DND-41 (cell line): Measurements from ENCODE around the gene CRAMP1.

Experiments used
- CTCF ChIP-seq: IDR thresholded peaks from 2 replicates; pipeline ENCODE4 v1.5.1; 2012; ENCODE audit warnings: borderline replicate concordance, low read length, moderate library complexity, mild to moderate bottlenecking; ENCODE audit not compliant: poor library complexity, severe bottlenecking; ENCODE audit errors: extremely low read depth
- EZH2 ChIP-seq: IDR thresholded peaks from 3 replicates; pipeline ENCODE4 v1.6.1; 2012; ENCODE audit warnings: borderline replicate concordance, low read depth, mild to moderate bottlenecking, moderate library complexity, low read length, inconsistent platforms; ENCODE audit not compliant: severe bottlenecking

DNA sequence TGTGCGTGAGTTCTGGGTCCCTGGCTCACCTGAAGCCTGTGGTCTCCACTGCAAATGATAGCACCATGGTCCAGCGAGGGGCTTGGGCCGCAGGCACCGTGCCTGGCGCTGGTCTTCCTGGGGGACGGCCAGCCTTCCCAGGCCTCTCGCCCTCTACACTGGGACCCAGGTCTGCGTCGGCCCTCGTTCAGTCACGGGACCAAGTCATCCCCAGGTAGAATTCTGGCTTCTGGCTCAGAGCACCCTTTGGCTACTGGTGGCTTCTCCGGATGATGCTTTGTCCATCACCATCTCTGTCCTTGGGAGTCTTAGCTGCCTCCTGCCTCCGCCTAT lies 20.4 kb downstream of the CRAMP1 start:
- TF ChIP-seq CTCF = no peak
- TF ChIP-seq EZH2 = no peak
